GM21717 (cell line): ENCODE data around the gene R3HDM1.
A peak's percentile ranks its signal among the peaks of the same experiment; 100 is the strongest.
"Not testable (repeated sequence)": the region's sequence is repeated elsewhere in the genome, so short reads cannot be mapped to it uniquely, and the experiment has no call there.

Experiments used
- ATAC-seq: cut with Tn5 transposase; IDR thresholded peaks from one replicate; pipeline ENCODE4 v1.9.1; 2021; ENCODE audit warnings: mild to moderate bottlenecking, moderate library complexity; ENCODE audit not compliant: unreplicated experiment

The R3HDM1 gene

GRCh38 chr2:135703300-135703699 is 172.0 kb downstream of the R3HDM1 start:
- ATAC-seq: no peak

- ATAC-seq: not testable (repeated sequence)
These were observed 172.8 kb downstream of the R3HDM1 start for GRCh38 chr2:135704075-135704474.

DNA sequence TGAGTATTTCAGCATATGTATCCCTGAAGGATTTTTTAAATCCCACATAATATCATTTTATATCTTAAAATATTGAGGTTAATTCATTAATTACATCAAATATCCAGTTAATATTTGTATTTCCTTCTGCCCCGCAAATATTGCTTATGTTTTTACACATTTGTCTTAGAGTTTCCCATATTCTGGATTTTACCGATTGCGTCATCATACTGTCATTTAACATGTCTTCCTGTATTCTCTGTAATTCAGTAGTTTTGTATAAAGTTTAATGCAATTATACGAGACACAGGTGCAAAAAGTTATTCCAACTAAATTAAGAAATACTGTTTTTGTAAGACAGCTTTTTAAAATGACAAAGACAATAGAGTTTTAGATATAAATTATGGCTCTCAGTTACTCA is 176.9 kb downstream of the R3HDM1 start:
- ATAC-seq: no peak

DNA sequence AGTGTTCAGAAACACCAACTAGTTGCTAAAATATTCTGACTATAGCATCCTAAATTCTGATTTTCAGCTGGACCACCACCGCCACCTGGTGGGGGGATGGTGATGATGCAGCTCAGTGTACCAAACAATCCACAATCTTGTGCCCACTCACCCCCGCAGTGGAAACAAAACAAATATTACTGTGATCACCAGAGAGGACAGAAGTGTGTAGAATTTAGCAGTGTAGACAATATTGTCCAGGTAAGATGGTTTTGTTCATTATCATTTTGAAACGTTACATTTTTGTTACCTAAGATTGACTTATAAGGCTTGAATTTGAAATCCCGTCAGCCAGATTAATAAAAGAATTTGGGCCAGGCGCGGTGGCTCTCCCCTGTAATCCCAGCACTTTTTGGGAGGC is 178.7 kb downstream of the R3HDM1 start:
- ATAC-seq: no peak

- ATAC-seq: not testable (repeated sequence)
These were observed 183.8 kb downstream of the R3HDM1 start for GRCh38 chr2:135715086-135715485.

DNA sequence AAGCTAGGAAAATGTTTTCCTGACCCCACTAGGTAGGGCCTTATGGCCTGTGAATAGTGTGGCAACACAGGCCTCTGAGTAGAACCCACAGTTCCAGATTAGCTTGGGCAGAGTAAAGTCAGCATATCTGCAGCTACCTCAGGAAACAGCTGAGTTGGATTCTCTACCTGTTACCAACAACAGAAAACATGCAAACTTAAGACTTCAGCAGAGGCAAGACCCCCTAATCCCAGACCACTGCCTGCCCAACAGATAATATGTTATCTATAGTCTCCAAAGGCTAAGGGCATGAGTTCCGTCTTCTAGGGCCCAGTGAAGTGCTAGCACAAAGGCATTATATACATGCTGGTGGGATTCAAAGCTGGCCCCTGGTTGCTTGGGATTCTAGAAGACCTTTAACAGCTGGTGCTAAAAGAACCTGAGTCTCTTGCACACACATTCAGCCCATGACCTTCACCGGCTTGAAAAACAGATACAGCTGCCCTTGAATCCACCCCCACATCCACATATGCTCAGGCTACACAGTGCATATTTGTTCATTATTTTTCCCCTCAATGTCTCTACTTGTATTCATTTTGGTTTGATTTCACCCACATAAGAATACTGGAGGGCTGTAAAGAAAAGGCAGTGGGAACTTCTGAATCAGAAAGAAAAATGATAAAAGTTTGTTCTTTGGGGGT is 196.9 kb downstream of the R3HDM1 start:
- ATAC-seq: no peak

DNA sequence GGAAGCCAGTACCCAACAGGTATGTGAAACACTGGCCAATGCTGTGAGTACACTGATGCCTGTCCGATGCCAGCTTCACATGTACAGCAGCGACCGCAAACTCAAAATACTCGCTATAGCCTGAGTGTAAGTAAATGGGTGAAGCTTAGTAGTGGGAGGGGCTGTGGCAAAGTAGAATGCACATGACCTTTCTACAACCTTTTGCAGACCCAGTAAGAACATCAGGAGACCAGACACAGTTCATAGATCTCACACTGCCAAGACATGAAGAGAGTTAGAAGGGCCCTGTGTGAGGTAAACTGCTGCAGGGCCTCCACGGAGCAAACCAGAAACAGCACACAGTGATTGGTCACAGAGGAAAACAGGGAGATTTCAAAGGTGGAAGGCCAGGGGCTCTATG is 201.3 kb downstream of the R3HDM1 start:
- no peak for ATAC-seq

- no peak for ATAC-seq
These were observed 201.8 kb downstream of the R3HDM1 start for GRCh38 chr2:135733045-135733444.

DNA sequence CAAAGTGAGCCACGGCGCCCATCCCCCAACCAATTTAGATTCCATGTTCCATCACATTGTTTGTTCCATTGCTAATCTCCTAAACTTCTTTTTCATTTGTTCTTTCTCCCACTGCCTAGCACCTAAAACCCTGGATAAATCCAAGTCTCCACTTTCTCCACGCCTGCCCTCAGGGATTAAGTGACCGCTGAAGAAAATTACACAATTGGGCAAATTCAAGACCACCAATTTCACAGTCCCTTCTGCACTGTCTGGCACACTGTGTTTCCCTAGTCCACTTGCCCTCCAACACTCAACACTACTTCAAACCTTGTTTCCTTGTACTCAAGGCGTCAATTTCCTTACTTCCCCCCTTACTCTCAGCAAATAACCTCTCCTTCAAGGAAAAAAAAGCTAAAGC is 205.3 kb downstream of the R3HDM1 start:
- ATAC-seq: no peak

DNA sequence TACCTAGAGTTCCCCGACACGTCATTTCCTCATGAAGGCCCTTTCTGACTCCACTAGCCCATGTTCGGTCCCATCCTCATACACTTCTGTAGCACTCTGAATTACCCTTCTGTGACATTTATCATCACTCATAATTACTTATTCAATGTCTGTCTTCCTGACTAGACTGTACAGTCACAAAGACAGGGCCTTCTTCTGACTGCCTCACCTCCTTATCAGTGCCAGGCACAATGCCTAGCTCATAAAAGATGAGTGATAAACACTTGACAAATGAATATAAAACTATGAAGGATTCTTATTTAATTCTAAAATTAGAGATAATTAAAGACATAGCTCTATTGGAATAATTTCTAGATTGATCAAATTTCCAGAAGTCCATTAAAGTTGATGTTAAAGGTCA is 208.9 kb downstream of the R3HDM1 start:
- ATAC-seq: no peak

- no peak for ATAC-seq
These were observed 209.7 kb downstream of the R3HDM1 start for GRCh38 chr2:135741043-135741394.

GRCh38 chr2:135741395-135742324 is 210.4 kb downstream of the R3HDM1 start, which contains the start of gene UBXN4:
TSS of gene UBXN4 (plus strand) at chr2:135741855. CDS start at chr2:135741930, 75 bp downstream.
- ATAC-seq: peak; percentile 91

- ATAC-seq: peak; percentile 33
These were observed 211.1 kb downstream of the R3HDM1 start for GRCh38 chr2:135742325-135742757.

DNA sequence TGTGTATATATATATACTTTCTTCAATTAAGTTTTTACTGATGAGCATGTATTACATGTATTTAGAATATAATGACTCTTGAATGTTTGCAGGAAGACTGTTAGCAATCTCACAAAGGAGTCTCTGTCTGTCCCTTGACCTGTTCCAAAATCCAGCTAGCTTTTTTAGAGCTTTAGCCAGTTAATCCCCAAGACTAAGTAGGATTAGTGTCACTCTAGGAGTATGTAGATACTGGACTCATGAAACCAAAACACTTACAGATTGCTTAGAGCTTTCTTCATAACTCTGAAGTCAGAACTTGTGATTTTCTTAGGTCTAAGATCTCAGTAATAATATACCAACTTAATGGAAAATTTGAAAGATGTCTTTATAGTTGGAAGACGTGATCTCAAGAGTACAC is 212.6 kb downstream of the R3HDM1 start:
- ATAC-seq: no peak

DNA sequence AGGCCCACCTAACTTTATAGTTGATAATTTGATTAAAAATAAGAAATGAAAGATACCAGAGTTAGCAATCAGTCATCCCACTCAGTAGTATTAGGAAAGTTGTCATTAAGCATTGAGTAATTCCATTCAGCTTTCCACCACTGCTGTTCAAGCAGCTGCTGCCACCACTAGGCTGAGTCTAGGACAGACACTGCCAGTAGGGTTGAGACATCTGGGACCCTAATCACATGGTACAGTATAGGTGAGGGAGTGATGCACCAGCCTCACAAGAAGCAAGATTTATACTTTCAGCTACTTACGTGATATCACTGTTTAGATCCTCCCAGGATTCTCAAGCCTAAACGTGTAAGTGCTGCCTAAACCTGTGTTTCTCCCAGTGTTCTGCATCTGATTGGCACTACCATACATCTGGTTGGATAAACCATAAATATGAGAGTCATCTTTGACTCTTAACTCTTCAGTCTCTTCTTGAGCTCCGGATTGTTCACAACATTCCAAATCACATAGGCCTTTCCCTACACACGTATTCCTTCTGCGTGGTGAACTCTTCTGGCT is 213.6 kb downstream of the R3HDM1 start:
- no peak for ATAC-seq

GRCh38 chr2:135745545-135745944 is 214.3 kb downstream of the R3HDM1 start:
- ATAC-seq: no peak

DNA sequence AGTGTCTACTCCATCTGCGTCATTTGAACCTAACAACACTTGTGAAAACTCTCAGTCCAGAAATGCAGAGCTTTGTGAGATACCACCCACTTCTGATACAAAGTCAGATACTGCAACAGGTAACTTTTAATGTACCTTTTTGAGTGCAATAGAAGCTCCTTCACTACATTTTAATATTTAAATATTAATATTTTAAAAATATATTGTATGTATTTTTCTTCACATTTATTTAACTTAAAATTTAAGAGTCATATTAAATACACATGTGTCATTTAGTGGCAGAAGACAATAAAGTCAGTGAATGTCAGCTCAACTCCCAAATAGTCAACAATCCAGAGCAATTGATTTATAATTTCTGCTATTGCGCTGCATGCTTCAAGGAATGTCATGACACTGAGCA is 224.3 kb downstream of the R3HDM1 start:
- no peak for ATAC-seq

DNA sequence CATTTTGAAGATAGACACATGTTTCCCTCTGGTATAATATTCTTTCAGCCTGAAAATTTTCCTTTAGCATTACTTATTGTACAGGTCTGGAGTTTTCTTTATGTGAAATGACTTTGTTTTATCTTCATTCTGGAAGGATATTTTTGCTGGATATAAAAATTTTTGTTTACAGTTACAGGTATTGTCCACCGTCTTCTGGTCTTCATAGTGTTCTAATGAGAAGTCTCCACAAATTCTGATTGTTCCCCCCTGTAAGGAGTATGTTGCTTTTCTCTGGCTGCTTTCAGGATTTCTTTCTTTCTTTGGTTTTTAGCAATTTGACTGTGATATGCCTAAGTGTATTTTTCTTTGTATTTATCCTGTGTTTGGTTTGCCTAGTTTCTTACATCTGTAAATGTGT is 225.4 kb downstream of the R3HDM1 start:
- ATAC-seq: no peak

DNA sequence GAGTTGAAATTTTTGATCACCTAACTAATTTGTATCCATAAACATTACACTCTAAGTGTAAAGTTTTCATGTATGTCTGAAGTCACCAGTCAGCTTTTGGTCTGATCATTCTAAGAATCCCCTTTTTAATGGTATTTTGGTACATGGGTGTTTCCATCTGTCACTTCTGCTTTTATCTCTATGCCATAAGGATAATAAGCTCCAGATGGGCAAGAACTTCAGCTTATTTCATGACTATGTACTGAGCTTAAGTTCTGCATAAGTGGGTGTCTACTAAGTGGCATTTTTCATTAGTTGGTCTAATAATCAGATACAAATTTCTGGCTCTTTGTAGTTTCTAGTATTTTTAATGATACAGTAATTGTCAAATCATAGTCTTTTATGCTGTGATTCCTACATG is 230.7 kb downstream of the R3HDM1 start:
- no peak for ATAC-seq

- no peak for ATAC-seq
These were observed 231.2 kb downstream of the R3HDM1 start for GRCh38 chr2:135762530-135762929.

GRCh38 chr2:135768863-135769262 is 237.6 kb downstream of the R3HDM1 start:
- ATAC-seq: no peak

DNA sequence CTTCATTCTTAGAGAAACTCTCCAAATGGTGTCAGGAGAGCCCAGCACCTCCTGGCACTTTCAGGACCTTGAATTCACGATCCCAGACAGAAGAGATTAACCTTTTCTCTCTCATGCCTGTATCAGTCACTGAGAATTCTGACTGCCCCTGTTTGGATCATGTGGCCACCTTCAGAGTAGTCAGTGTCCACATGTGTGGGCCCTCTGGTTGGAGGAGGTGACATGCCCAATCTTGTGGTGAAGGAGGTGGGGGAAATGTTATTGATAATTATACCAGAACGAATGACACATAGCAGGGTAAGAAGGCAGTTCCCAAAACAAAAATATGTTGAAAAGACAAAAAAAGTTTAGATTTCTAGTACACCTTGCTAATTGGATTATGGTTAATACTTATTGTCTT is 242.0 kb downstream of the R3HDM1 start:
- no peak for ATAC-seq
